NCI-H1930 (cell line): ENCODE data around the gene SH3BGRL2.

Experiments
- DNase-seq, 2 experiments: peaks; one replicate each; lab custom pipeline; 2025; lab: John Stamatoyannopoulos, UW

The SH3BGRL2 gene

DNA sequence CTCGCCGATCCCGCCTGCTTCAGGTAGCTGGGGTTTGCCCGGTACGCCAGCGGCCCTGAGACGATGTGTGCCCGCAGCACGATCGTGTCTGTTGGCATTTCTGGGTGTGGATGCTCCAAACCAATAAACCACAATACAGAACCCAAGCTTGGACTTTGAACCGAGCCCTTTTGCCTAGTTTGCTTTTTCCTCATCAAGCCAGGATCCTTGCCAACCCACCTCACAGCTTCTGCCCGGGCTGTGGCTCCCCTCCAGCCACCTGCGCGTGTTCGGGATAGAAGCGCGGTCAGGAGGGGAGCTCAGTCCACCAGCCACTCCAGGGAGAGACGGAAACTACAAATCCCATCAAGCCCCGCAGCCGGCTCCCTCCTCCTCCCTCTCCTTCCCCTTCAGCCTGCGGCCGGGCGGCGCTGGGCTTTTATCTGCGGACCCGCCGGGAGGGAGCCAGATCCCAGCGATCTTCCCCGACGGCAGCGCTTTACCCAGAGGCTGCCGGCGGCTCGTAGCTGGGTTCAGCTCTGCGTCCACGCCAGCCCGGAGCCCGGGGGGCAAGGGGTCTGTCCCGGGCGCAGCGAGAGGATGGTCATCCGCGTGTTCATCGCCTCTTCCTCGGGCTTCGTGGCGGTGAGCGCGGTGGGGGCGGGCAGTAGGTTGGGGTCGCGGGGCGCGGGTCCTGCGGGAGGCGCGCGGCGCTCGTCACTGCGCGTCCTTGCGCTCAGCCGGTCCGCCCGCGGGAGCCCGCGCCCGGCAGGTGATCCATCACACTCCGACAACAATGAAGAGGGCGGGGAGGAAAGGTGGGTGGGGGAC, at the start of gene SH3BGRL2:
Gene SH3BGRL2 (plus strand): TSS at position 447 of the 810 bp plus-strand sequence. CDS start 133 bp downstream, at position 580.
- DNase-seq: peak; percentile 8 to 46

DNA sequence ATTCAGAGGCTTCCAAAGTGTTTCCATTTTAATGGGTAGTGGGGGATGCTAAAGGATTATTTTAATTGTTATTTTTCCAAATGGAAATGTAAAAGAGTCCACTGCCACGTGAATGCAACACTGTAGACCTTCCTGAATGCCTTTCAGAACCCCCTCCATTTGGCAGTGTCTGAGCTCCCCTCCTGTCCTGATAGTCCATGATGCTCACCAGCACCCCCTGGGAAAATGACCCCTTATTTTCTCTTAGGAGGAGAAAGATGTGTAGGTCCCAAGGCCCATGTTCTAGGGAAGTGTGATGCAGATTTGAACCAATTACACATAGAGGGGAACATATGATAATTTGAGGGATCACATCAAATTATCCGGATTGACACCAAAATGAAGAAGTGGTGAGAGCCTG, 46.8 kb upstream of the SH3BGRL2 start:
- no peak for DNase-seq

GRCh38 chr6:79586548-79586947, 44.6 kb upstream of the SH3BGRL2 start:
- no peak for DNase-seq

DNA sequence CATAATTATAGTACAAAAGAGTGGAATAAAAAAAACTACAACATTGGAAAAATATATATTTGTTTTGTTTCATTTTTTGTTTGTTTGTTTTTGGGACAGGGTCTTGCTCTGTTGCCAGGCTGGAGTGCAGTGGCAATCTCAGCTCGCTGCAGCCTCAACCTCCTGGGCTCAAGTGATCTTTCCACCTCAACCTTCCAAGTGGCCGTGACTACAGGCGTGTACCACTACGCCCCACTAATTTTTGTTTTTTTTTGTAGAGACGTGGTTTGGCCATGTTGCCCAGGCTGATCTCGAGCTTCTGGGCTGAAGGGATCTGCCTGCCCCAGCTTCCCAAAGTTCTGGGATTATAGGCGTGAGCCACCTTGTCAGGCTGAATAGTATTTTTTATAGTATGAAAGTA, 41.4 kb upstream of the SH3BGRL2 start:
- no peak for DNase-seq

GRCh38 chr6:79597155-79597554, 34.0 kb upstream of the SH3BGRL2 start:
- DNase-seq: no peak

- no peak for DNase-seq
Observed at GRCh38 chr6:79598012-79598411, 33.1 kb upstream of the SH3BGRL2 start.

DNA sequence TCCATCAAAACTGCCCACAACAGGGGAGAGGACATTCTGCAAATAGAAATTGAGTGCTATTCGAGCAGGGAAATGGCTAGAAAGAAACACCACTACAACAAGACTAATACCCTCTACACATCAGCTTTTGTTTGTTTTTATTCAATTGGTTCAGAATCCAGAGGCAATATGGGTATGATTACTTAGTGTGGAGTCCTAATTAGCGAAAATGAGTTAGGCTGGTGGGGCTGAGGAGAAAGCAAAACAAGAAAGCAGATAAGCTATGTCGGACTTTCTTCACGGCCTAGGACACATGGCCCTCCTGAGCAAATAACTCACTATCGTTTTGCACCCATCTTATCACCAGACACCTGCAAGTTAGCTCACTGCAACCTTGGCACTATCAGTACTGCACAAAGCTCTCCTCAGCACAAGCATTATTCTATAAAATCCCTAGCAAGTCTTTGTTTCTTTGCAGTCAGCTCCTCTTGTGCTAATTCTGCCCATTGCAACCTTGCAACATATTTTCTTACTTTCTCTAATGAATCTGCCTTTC, 31.3 kb upstream of the SH3BGRL2 start:
- no peak for DNase-seq

DNA sequence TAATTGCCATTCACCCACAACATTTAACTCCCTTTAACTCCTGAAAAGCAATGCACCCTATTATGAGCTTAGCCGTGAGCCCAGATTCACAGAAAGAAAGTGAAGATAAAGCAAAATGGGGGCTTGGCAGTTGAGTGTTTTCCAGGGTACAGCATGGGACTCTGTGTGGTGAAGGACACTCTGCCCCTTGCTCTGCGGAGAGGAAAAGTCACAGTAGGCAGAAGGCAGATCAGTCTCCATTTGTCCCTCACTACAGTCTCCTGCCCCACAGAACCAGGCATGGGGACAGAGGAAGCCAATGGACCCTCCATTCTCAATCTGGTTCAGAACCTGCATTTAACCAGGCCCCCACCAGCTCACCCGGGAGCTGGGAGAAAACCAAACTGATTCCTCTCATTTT, 30.8 kb upstream of the SH3BGRL2 start:
- no peak for DNase-seq

GRCh38 chr6:79600812-79601609, 30.1 kb upstream of the SH3BGRL2 start:
- no peak for DNase-seq

DNA sequence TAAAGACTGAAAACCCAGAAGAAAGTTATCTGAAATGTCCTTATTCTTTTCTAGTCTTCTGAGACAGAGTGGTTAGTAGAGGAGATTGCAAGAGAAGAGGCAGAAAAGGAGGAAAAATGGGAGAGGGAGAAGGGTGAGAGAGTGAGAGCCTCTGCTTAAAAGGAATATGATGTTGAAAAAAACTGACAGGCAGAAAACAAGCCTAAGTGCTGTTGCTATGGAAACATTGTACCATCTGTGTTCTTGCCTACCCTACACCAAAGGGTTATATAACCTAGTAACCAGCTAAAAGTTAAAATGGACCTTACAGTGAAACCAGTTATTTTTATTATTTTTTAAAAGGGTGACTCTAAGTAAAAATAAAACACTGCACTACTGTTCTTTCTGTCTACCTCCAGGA, 28.3 kb upstream of the SH3BGRL2 start:
- no peak for DNase-seq

- DNase-seq: no peak
Observed at GRCh38 chr6:79604583-79605037, 26.5 kb upstream of the SH3BGRL2 start.

DNA sequence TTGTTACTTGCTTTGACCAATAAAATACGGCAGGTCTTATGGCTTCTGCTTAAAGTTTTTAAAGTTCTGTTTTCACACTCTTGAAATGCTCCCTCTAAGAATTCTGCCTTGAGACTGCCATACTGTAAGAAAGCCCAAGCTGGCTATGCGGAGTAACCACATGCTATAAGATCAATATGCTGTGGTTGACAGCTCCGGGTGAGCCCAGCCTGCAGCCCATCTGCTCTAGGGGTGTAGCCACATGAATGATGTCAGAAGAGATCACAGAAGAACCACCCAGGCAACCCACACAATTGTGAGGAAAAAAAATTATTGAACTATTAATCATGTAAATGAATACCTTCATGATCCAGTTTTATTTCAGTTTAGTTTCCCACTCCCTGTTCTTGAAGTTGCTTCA, 26.1 kb upstream of the SH3BGRL2 start:
- no peak for DNase-seq

- DNase-seq: no peak
Observed at GRCh38 chr6:79605968-79606764, 25.0 kb upstream of the SH3BGRL2 start.

DNA sequence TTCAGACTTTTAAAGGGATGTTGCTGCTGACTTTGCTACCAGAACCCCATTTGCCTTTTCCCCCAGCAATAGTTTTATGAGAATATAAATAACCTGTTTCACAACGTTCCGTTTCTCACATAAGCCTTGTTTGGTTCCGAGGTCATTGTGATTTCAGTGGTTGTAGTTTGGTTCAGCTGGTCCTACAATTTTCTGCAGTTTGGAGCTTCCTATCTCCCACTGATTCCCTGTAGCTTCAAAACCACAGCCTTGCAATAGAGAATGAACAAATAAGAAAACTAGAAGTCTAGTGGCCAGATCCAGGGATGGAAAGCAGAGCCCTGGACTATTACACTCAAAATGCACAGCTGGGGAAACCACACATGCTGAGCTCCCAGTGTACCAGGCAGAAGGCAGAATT, 24.1 kb upstream of the SH3BGRL2 start:
- DNase-seq: no peak

DNA sequence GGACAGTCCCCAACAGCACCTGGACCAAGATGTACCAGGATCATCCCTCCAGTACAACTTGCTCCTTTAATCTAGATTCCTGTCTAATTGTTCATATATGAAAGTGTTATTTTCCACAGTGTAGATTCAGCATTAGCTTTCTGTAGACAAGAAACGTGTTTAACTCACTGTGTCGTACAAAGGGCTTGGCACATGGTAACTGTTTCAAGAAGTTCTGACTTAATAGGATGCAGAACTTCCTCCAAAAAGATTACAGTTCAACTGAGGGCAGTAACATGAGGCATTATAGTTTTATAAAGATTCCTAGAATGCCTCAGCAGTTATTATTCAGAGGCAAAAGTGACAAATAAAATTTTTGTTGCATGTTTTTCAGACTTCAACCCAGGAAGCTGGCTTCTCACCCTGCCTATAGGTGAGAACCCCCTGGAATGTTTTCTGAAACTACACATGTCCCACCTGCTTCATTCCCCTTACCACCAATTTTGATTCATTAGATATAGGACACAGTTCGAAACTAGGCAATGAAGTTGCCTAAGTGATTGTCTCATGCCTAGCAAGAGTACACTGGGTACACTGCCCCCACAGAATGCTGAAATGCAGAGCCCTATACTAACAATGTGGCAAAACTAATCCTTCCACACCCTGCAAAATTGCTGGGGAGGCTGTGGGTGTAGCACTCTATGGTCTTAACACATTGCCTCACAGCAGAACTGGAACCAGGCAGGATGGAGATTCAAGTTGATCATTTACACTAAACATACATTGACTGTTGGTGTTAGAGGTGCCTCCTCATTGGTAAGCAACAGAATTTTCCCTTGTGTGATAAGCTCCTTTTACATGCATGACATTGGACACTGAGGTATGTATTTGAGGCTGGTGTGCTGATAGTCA, 22.6 kb upstream of the SH3BGRL2 start:
- DNase-seq: no peak

GRCh38 chr6:79609225-79609595, 21.9 kb upstream of the SH3BGRL2 start:
- DNase-seq: no peak

- no peak for DNase-seq
Observed at GRCh38 chr6:79610306-79611009, 20.7 kb upstream of the SH3BGRL2 start.

- no peak for DNase-seq
Observed at GRCh38 chr6:79612457-79612856, 18.7 kb upstream of the SH3BGRL2 start.

DNA sequence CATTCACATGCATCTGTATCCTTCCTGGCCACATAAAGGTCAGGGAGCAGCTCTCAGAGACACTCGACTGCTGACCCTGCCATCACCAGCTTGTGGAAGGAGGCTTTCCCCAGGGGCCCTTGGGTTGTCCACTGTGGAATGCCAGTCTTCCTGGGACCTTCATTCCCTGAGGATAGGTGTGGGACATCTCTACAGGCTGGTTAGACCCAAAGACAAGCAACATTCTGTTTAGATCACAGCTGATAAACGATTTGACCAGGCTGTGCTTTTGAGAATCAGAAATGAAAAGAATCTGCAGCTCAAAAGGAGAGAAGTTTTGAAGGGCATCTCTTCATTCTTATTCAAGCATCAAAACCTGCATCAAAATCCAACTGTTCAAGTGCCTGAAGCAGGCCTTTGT, 18.2 kb upstream of the SH3BGRL2 start:
- DNase-seq: no peak

DNA sequence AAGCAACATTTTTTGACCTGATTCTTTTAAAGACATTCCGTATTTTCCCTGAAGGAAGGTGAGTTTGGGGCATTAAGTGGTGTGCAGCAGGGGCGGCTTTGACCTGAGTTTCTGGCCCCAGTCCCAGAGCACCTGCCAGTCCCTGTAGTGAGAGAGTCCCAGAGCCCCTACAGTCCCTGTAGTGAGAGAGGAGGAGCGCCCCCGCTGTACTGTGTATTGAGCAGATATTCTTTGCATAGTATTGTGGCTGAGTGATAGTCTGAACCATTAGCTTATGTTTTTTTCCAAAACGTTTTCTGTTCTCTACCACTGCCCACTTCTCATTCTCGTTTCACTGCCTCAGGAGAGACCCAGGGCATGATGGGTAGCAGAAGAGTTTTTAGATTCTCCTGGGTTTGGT, 17.2 kb upstream of the SH3BGRL2 start:
- no peak for DNase-seq
